Body of pancreas (tissue), 4 donors: ENCODE data around the gene ZNF652. TPM values are rescaled to one million over a fixed set of nuclear protein-coding genes. Genes with fewer than 3 reads are reported as not detected.

Experiments
- ATAC-seq: fragments of 150-250 bp; one replicate; pipeline ENCODE4 v1.9.1; 2016
- DNase-seq, 4 donors: peaks; one replicate each; pipeline ENCODE4 v3.0.0-alpha.2; 2019
- H3K27ac ChIP-seq, 4 donors: fragments of 200-600 bp; sonication (generic); 1 replicate in 3 of 4; 2 replicates in 1 of 4; pipeline versions ENCODE4 v1.5.1 to v1.6.1; 2016 to 2019; ENCODE audit warnings: mild to moderate bottlenecking in 1 of 4, mixed read lengths in 1 of 4, moderate library complexity in 1 of 4
- H3K27me3 ChIP-seq, 2 donors: fragments of 200-600 bp; sonication (generic); one replicate each; pipeline ENCODE4 v1.6.0; 2016; ENCODE audit warnings: mild to moderate bottlenecking in 1 of 2
- H3K36me3 ChIP-seq, 2 donors: fragments of 200-600 bp; sonication (generic); replicated peaks in 1 of 2; 2 replicates each; pipeline ENCODE4 v1.5.1; 2016; ENCODE audit warnings: low read depth in 2 of 2; ENCODE audit not compliant: insufficient read depth in 1 of 2
- H3K4me1 ChIP-seq: fragments of 200-600 bp; sonication (generic); one replicate; pipeline ENCODE4 v1.6.0; 2016
- H3K4me3 ChIP-seq, 2 donors: fragments of 200-600 bp; sonication (generic); 1 replicate in 1 of 2; 2 replicates in 1 of 2; pipeline ENCODE4 v1.5.1; 2016 to 2019
- H3K9me3 ChIP-seq, 3 donors: fragments of 200-600 bp; sonication (generic); 1 replicate in 2 of 3; 2 replicates in 1 of 3; pipeline ENCODE4 v1.5.1; 2016
- POLR2A ChIP-seq, 3 donors: fragments of 450-650 bp; IDR thresholded peaks; one replicate each; pipeline ENCODE4 v1.6.1; 2016; ENCODE audit warnings: antibody characterized with exemption in 3 of 3, mild to moderate bottlenecking in 2 of 3
- WGBS, 2 donors: methylation state at CpG; one replicate each; pipeline ENCODE4 v1.1.5; 2017; 5-methylcytosine and 5-hydroxymethylcytosine counted together
- intact Hi-C: fragments of 100-400 bp; cut with DNase I; formaldehyde crosslinking; loops from one replicate; pipeline ENCODE4 v1.15.1; 2023
- total RNA-seq, 2 donors: library from RNA; depleted of rRNA; stranded (reverse); fragments of >200 nt; gene quantifications; one replicate each; pipeline ENCODE4 v1.1.0, GENCODE V29; 2016
- TF ChIP-seq, protein P1 (sequence below), 7 experiments: fragments of 450-650 bp in 4 of 7; fragments of 200-600 bp in 3 of 7; sonication (generic) in 3 of 7; IDR thresholded peaks; one replicate each; pipeline ENCODE4 v1.5.1; 2016 to 2019; ENCODE audit warnings: antibody characterized with exemption in 7 of 7

The ZNF652 gene
- total RNA-seq, 2 donors from 2014 or later: 26.4 to 36.1 TPM

DNA sequence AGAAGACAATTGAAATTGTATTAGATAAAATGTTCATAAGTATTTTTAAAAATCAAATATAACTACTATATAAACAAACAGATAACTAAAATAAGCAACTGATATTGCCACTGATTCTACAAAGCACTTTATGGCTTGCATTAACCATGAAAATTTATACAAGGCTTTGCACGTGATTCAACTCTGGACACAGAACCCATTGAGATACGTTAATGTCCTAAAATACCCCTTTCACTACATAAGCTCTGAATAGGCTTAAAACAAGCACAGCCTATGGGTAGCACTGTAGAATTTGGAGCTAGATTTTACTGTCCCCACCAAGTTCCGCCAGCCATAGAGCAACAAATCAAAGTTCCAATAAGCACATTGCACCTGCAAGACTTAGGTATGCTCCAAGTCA lies 4.5 kb downstream of the ZNF652 start:
- no peak for ATAC-seq
- no peak overlapping the region for H3K27ac ChIP-seq
- H3K9me3 ChIP-seq: no peaks in the 10 kb centered on the region
- no peak for DNase-seq
- H3K27me3 ChIP-seq: no peaks in the 10 kb centered on the region
- no peak overlapping the region for H3K4me3 ChIP-seq
- 31 to 34% methylated on average over 3 of the region's 3 CpGs for WGBS, 2 donors
- intact Hi-C loops: no loop called here
- H3K36me3 ChIP-seq: no peaks in the 10 kb centered on the region
- H3K4me1 ChIP-seq: peaks cover 42% of the 10 kb centered on the region
- TF ChIP-seq, protein P1, sequence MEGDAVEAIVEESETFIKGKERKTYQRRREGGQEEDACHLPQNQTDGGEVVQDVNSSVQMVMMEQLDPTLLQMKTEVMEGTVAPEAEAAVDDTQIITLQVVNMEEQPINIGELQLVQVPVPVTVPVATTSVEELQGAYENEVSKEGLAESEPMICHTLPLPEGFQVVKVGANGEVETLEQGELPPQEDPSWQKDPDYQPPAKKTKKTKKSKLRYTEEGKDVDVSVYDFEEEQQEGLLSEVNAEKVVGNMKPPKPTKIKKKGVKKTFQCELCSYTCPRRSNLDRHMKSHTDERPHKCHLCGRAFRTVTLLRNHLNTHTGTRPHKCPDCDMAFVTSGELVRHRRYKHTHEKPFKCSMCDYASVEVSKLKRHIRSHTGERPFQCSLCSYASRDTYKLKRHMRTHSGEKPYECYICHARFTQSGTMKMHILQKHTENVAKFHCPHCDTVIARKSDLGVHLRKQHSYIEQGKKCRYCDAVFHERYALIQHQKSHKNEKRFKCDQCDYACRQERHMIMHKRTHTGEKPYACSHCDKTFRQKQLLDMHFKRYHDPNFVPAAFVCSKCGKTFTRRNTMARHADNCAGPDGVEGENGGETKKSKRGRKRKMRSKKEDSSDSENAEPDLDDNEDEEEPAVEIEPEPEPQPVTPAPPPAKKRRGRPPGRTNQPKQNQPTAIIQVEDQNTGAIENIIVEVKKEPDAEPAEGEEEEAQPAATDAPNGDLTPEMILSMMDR (IDR thresholded peaks at IDR 0.05): no peak
- no peak for TF ChIP-seq POLR2A (IDR thresholded peaks at IDR 0.05)

- no peak for DNase-seq
- WGBS, 2 donors: 57 to 61% methylated on average over 5 of the region's 5 CpGs
- no peaks in the 10 kb centered on the region for H3K36me3 ChIP-seq
- H3K27me3 ChIP-seq: no peaks in the 10 kb centered on the region
- ATAC-seq: no peak
- intact Hi-C loops: no loop called here
- peaks cover 42% of the 10 kb centered on the region for H3K4me1 ChIP-seq
- H3K27ac ChIP-seq: no peak overlapping the region
- H3K9me3 ChIP-seq: no peaks in the 10 kb centered on the region
- no peak for TF ChIP-seq POLR2A (IDR thresholded peaks at IDR 0.05)
- TF ChIP-seq, protein P1 (IDR thresholded peaks at IDR 0.05): no peak
- no peak overlapping the region for H3K4me3 ChIP-seq
Measured at GRCh38 chr17:49356320-49356719, 5.7 kb downstream of the ZNF652 start.

GRCh38 chr17:49353607-49354006 lies 8.4 kb downstream of the ZNF652 start:
- intact Hi-C loops: no loop called here
- H3K27me3 ChIP-seq: no peaks in the 10 kb centered on the region
- H3K9me3 ChIP-seq: no peaks in the 10 kb centered on the region
- ATAC-seq: no peak
- no peak for DNase-seq
- H3K36me3 ChIP-seq: no peaks in the 10 kb centered on the region
- WGBS, 2 donors: 24 to 40% methylated on average over 1 of the region's 1 CpG
- H3K4me1 ChIP-seq: peaks cover 22% of the 10 kb centered on the region
- H3K4me3 ChIP-seq: no peak overlapping the region
- H3K27ac ChIP-seq: no peak overlapping the region
- no peak for TF ChIP-seq POLR2A (IDR thresholded peaks at IDR 0.05)
- TF ChIP-seq, protein P1 (IDR thresholded peaks at IDR 0.05): no peak

DNA sequence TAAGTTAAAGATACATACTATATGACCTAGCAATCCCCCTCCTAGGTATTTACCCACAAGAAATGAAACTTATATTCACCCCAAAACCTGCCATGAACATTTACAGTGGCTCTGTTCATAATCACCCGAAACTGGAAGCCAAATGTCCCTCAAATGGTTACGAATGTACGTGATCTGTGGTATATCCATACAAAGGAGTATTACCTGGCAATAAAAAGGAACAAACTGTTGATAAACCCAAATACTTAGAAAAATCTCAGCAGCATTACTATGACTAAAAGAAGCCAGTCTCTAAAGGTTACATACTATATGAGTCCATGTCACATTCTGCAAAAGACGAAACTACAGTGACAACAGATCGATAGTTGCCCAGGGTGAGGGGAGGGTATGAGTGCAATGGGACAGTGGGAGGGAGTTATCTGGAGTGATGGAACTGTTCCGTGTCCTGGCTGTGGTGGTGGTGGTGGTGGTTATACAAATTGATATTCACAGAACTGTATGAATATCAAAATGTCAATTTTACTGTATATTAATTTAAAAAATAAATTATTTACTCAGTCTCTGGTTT lies 9.4 kb downstream of the ZNF652 start:
- Histone ChIP-seq H3K36me3 (no peaks in the 10 kb centered on the region), H3K27ac (no peak overlapping the region), H3K27me3 (no peaks in the 10 kb centered on the region), H3K4me3 (no peak overlapping the region), H3K9me3 (no peaks in the 10 kb centered on the region), H3K4me1 (peaks cover 13% of the 10 kb centered on the region)
- no peak for ATAC-seq
- WGBS, 2 donors: 93 to 95% methylated on average over 6 of the region's 6 CpGs
- DNase-seq: no peak
- no peak for TF ChIP-seq POLR2A (IDR thresholded peaks at IDR 0.05)
- TF ChIP-seq, protein P1 (IDR thresholded peaks at IDR 0.05): no peak
- intact Hi-C loops: no loop called here

- Histone ChIP-seq H3K4me1 (peaks cover 10% of the 10 kb centered on the region), H3K27me3 (no peaks in the 10 kb centered on the region), H3K36me3 (no peaks in the 10 kb centered on the region), H3K4me3 (no peak overlapping the region), H3K9me3 (no peaks in the 10 kb centered on the region), H3K27ac (no peak overlapping the region)
- no peak for ATAC-seq
- 91 to 92% methylated on average over 3 of the region's 3 CpGs for WGBS, 2 donors
- intact Hi-C loops: no loop called here
- no peak for TF ChIP-seq POLR2A (IDR thresholded peaks at IDR 0.05)
- TF ChIP-seq, protein P1 (IDR thresholded peaks at IDR 0.05): no peak
- no peak for DNase-seq
Measured at GRCh38 chr17:49351572-49352140, 10.4 kb downstream of the ZNF652 start.
